Panc1 (cell line): ENCODE measurements around the gene IGDCC3. TPM values are rescaled to one million over a fixed set of nuclear protein-coding genes. Genes with fewer than 3 reads are reported as not detected.

ENCODE experiments used
- ATAC-seq: fragments of 200-7000 bp; cut with Tn5 transposase; 2 replicates; pipeline ENCODE4 v1.9.1; 2020; ENCODE audit warnings: mild to moderate bottlenecking, moderate library complexity
- BruUV-seq: library from RNA; stranded (reverse); fragments of 400-500 nt; replicated peaks from 2 replicates; lab custom pipeline; 2021; lab: Mats Ljungman, UMichigan
- CTCF ChIA-PET: fragments of 300-600 bp; sonication (Branson Sonifier 250); formaldehyde crosslinking; loops from one replicate; lab custom pipeline; 2022; ENCODE audit warnings: antibody characterized with exemption; lab: Charles Lee
- POLR2A ChIA-PET: fragments of 300-600 bp; sonication (Branson Sonifier 250); formaldehyde crosslinking; loops from one replicate; lab custom pipeline; 2022; ENCODE audit warnings: antibody characterized with exemption; lab: Charles Lee
- DNase-seq: peaks from one replicate; pipeline ENCODE4 v3.0.0-alpha.2; 2010; ENCODE audit warnings: low read depth, low spot score
- H3K27ac ChIP-seq: 2 replicates; pipeline ENCODE4 v1.5.1; 2011; ENCODE audit warnings: mild to moderate bottlenecking, low read length, inconsistent platforms
- H3K27me3 ChIP-seq: fragments of 200-500 bp; sonication (Bioruptor generic); 2 replicates; pipeline ENCODE4 v1.6.0; 2014; ENCODE audit warnings: low read length, inconsistent platforms; ENCODE audit not compliant: control insufficient read depth, insufficient read depth
- H3K36me3 ChIP-seq: fragments of 200-500 bp; sonication (Bioruptor generic); 2 replicates; pipeline ENCODE4 v1.5.1; 2014; ENCODE audit warnings: inconsistent platforms, mild to moderate bottlenecking, low read length, moderate library complexity; ENCODE audit not compliant: control insufficient read depth, insufficient read depth
- H3K4me1 ChIP-seq: 2 replicates; pipeline ENCODE4 v1.5.1; 2011; ENCODE audit warnings: inconsistent platforms, mild to moderate bottlenecking, low read length, moderate library complexity; ENCODE audit not compliant: control insufficient read depth, insufficient read depth
- H3K4me3 ChIP-seq, 2 experiments: 2 replicates each; pipeline ENCODE4 v1.5.1; 2011 to 2012; ENCODE audit warnings: low read depth in 2 of 2, low read length in 2 of 2, mild to moderate bottlenecking in 2 of 2, inconsistent platforms in 1 of 2, moderate library complexity in 1 of 2
- H3K9me3 ChIP-seq: fragments of 200-500 bp; sonication (Bioruptor generic); 2 replicates; pipeline ENCODE4 v1.5.1; 2014; ENCODE audit warnings: low read depth, mild to moderate bottlenecking, inconsistent platforms, low read length, moderate library complexity; ENCODE audit not compliant: control insufficient read depth, insufficient read depth
- CTCF ChIP-seq: fragments of 450-650 bp; IDR thresholded peaks from 2 replicates; pipeline ENCODE4 v1.5.1; 2017; ENCODE audit warnings: mild to moderate bottlenecking
- POLR2AphosphoS5 ChIP-seq: IDR thresholded peaks from 2 replicates; pipeline ENCODE4 v1.6.1; 2012; ENCODE audit warnings: mild to moderate bottlenecking, low read depth, low read length, moderate library complexity
- REST ChIP-seq, 2 experiments: IDR thresholded peaks; 2 replicates each; pipeline ENCODE4 v1.6.1; 2011 to 2012; ENCODE audit warnings: low read depth in 2 of 2, control low read depth in 1 of 2, low read length in 1 of 2, mild to moderate bottlenecking in 1 of 2, moderate library complexity in 1 of 2; ENCODE audit not compliant: insufficient read depth in 1 of 2
- SIN3A ChIP-seq: IDR thresholded peaks from 2 replicates; pipeline ENCODE4 v1.6.1; 2012; ENCODE audit warnings: low read depth, mild to moderate bottlenecking, low read length, moderate library complexity, borderline replicate concordance; ENCODE audit not compliant: insufficient read depth
- TCF7L2 ChIP-seq: IDR thresholded peaks from 2 replicates; pipeline ENCODE4 v1.6.1; 2011; ENCODE audit warnings: mild to moderate bottlenecking, low read depth, low read length, inconsistent platforms
- in situ Hi-C: cut with HindIII; loops from 2 replicates; pipeline ENCODE4 v1.10.0; 2016; ENCODE audit warnings: low sequenced_read_pairs, low pct_unique_long_range_greater_than_20kb
- intact Hi-C: fragments of 100-400 bp; cut with micrococcal nuclease; formaldehyde crosslinking; loops from one replicate; pipeline ENCODE4 v1.10.0; 2022; ENCODE audit not compliant: unreplicated experiment
- total RNA-seq: library from RNA; stranded (reverse); gene quantifications from one replicate; pipeline ENCODE4 v1.2.1, GENCODE V29; 2021; ENCODE audit not compliant: unreplicated experiment

Gene IGDCC3
- total RNA-seq, 1 experiment from 2014 or later = 0.18 TPM

- no peak overlapping the region for H3K27ac ChIP-seq
- no peaks in the 10 kb centered on the region for H3K9me3 ChIP-seq
- H3K4me1 ChIP-seq = no peaks in the 10 kb centered on the region
- in situ Hi-C loops = loop anchor here (10.0 kb wide), 1 partner anchor 46 kb away; no protein-coding TSS in a partner anchor
- ChIA-PET CTCF (interaction anchor here (0.6 to 0.7 kb wide), 2 partner anchors 293 to 1553 kb away, joined by 3 to 4 read pairs; no protein-coding TSS in a partner anchor), POLR2A (no interaction called here)
- ATAC-seq (no peak), DNase-seq (no peak)
- H3K36me3 ChIP-seq = no peaks in the 10 kb centered on the region
- BruUV-seq = no TSS peak
- H3K4me3 ChIP-seq = no peak overlapping the region
- no peak for TF ChIP-seq POLR2AphosphoS5
- no peak for TF ChIP-seq REST (IDR thresholded peaks at IDR 0.05; ENCODE audit: insufficient read depth in 1 of 2, low read depth in 2 of 2, low read length in 1 of 2)
- no peak for TF ChIP-seq SIN3A
- no peak for TF ChIP-seq TCF7L2
- no peak for TF ChIP-seq CTCF
- intact Hi-C loops = no loop called here
- peaks cover 14% of the 10 kb centered on the region for H3K27me3 ChIP-seq
Observed at GRCh38 chr15:65370885-65371284, 6.9 kb downstream of the IGDCC3 start.

GRCh38 chr15:65369651-65370050 lies 8.2 kb downstream of the IGDCC3 start:
- BruUV-seq = no TSS peak
- H3K27ac ChIP-seq = no peak overlapping the region
- no peak for ATAC-seq
- no peak overlapping the region for H3K4me3 ChIP-seq
- no peak for DNase-seq
- H3K27me3 ChIP-seq = peaks cover 4% of the 10 kb centered on the region; the same call in 1 of the 2 replicates
- H3K4me1 ChIP-seq = no peaks in the 10 kb centered on the region
- no peaks in the 10 kb centered on the region for H3K9me3 ChIP-seq
- ChIA-PET CTCF (no interaction called here), POLR2A (interaction anchor here (0.6 kb wide), 1 partner anchor 665 kb away, joined by 5 read pairs; no protein-coding TSS in a partner anchor)
- in situ Hi-C loops = loop anchor here (10.0 kb wide), 1 partner anchor 45 kb away; no protein-coding TSS in a partner anchor
- no peak for TF ChIP-seq TCF7L2
- TF ChIP-seq SIN3A = no peak
- TF ChIP-seq POLR2AphosphoS5 = no peak
- no peak for TF ChIP-seq CTCF
- no peak for TF ChIP-seq REST (IDR thresholded peaks at IDR 0.05; ENCODE audit: insufficient read depth in 1 of 2, low read depth in 2 of 2, low read length in 1 of 2)
- no peaks in the 10 kb centered on the region for H3K36me3 ChIP-seq
- intact Hi-C loops = no loop called here
